Activated CD4-positive, alpha-beta T cell treated with anti-CD3 and anti-CD28 coated beads for 4 hours (primary cell): ENCODE measurements around the gene VPS8.
A peak's percentile ranks its signal among the peaks of the same experiment; 100 is the strongest.

Source experiments
- DNase-seq, 2 donors: peaks; one replicate each; pipeline ENCODE4 v3.0.0-alpha.2; 2020

VPS8 gene

DNA sequence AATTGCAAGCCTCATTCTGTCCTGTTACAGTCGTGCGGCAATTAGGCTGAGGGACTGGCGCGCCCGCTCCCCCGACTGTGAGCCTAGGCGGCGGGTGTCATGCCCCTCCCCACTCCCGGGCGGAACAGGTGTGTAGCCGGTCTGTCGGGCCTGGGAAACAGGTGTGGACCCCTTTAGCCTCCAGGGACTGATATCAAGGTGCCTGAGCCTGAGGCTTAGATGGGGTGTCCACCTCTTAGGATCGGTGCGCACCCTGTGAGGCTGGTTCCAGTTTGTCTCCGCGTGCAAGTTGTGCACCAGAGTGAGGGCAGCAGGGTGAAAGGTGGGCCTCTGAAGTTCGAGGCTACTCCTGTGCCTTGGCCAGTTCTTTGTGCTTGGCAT lies 686 bp downstream of the VPS8 start:
- peak; percentile 17 to 27 for DNase-seq

DNA sequence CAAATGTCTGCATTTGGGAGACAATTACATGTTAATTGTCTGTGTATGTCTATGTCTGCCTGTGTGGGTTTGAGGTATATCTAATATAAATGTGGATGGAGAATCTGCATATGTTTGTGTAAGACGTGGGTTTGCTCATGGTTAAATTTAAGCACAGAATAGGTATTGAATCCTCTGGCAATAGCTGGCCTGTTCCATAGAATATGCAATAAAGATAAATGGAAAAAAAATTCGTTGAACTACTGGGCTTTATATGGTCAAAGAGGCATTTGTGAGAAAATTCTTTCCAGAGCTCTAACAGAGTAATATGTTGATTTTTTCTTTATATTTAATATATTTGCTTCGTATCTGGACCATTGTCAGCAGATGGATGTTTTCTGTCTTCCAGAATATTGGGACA lies 1.4 kb downstream of the VPS8 start:
- no peak for DNase-seq

DNA sequence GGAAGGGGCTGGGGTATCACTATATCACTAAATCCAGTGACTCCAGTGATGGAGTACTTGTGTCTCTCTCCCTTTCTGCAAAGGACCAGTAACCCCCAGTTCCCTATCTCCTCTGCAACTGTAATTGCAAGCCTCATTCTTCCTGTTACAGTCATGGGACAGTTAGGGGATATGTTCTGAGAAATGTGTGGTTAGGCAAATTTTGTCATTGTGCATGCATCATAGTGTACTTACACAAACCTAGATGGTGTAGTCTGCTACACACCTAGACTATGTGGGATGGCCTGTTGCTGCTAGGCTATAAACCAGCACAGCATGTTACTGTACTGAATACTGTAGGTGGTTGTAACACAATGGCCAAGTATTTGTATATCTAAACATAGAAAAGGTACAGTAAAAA lies 2.2 kb downstream of the VPS8 start:
- no peak for DNase-seq

DNA sequence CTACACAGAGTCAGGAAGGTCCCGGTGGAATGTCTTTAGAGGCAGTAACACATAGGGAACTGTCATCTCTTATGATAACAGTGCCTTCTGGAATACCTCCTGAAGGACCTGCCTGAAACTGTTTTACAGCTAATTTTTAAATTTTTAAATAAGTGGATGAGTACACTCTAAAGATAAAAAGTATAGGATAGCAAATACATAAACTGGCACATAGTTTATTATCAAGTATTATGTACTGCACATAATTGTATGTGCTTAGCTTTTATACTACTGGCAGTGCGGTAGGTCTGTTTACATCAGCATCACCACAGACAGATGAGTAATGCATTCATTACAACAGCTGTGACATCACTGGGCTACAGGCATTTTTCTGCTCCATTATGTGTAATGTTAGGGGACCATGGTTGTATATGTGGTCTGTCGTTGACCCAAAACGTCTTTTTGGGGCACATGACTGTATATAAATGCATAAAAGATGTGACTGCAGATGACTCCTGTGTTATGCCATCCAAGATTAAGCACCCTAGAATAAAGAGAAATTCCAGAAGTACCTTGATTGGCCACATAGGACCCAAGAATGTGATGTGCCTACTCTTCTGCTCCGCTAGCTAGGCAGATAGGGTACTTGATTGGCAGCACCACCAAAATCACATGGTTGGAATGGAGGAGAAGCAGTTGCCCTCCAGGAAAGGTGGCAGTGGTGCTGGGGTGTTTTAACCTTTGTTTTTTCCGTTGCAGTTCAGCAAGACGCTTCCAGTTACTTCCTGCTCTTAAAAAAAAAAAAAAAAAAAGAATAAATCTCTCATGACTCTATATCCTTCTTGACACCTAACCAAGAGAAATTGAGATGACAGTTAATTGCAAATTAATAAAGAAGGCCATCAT lies 3.3 kb downstream of the VPS8 start:
- peak; percentile 12 to 13 for DNase-seq

GRCh38 chr3:184816614-184817013 lies 4.6 kb downstream of the VPS8 start:
- DNase-seq, result no peak

DNA sequence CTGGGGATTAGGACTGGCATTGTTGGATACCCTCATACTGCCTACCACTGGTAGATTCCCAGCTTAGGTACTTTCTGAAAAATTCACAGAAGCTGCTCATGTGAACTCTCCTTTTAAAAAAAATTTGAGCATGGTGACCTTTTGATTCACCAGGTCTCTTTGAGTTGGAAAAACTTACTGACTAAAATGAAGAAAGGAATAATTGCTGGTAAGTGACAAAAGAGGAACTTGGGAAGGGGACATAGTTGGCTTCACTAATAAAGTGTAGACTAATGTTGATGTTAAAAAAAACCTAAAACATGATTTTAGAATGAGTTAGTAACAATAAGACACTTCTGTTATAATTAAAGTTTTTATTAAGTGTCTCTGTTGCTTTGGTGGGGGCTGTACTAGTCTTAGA lies 8.6 kb downstream of the VPS8 start:
- DNase-seq, result no peak

DNA sequence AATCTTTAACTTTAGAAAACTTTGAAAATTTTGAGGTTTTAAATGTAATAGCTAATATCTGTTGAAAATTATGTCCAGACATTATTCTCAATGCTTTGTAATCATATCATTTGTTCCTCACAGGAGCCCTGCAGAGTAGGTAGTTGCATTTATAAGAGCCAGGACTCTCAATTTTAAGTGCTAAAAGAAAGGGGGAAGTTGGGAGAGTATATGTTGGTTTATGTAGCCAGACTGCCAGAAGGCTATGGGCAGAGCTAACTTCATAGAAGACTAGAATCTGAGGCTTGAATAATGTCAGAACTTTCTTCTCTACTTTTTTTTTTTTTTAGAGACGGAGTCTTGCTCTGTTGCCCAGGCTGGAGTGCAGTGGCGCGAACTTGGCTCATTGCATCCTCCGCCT lies 9.1 kb downstream of the VPS8 start:
- no peak for DNase-seq

DNA sequence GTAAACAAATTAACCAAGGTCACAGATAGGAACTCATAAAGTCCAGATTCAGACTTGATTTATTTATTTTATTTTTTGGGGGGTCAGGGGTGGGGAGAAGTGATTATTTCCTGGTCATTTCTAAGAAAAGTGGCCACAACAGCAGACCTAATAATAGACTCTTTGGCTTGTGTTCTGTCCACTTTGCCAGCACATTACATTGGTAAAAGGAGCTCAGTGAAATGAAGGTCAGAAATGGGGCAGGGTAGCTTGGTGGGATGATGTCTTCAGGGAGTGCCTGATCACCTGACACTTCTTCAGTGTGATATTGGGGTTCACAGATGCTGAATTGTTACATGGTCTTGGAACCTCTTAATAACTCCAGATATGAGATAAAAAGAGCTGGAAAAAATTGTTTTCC lies 10.1 kb downstream of the VPS8 start:
- no peak for DNase-seq

- no peak for DNase-seq
These were observed 10.7 kb downstream of the VPS8 start for GRCh38 chr3:184822654-184823053.

GRCh38 chr3:184823990-184824389 lies 12.0 kb downstream of the VPS8 start:
- DNase-seq, result no peak

- no peak for DNase-seq
These were observed 13.3 kb downstream of the VPS8 start for GRCh38 chr3:184825121-184825820.

DNA sequence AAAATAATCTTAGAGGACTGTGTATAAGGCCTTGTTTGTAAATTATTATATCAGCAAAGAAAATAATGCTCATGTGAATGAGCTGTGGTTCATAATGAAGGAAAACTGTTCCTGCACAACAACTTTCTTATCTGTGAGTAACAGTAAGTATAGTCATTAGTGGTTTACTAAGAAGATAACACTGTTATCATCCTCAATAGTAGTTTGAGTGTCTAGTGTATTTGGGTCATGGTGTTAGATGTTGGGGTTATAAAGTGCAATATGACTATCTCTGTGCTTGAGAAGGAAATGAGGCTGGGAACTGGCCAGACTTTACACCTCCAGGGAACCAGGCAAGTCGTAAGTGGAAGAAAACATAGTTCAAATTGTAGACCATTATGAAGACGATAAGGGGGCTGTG lies 15.6 kb downstream of the VPS8 start:
- DNase-seq, result no peak

DNA sequence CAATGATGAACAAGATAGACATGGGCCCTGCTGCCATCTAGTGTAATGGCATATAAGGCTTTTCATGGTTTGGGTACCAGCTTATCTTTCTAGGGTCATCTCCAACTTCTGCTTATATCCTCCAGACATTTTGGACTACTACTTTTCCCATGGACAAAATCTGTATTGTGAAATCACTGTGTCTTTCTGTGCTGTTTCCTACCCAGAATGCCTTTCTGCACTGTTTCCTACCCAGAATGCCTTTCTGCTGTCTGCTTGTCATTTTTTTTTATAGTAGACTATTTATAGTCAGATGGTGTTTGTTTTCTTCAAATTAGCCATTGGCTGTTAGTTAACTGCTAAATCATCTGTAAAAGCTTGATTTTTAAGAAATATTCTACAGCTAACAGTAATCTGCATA lies 20.1 kb downstream of the VPS8 start:
- DNase-seq, result no peak

GRCh38 chr3:184832903-184833302 lies 20.9 kb downstream of the VPS8 start:
- DNase-seq, result no peak

DNA sequence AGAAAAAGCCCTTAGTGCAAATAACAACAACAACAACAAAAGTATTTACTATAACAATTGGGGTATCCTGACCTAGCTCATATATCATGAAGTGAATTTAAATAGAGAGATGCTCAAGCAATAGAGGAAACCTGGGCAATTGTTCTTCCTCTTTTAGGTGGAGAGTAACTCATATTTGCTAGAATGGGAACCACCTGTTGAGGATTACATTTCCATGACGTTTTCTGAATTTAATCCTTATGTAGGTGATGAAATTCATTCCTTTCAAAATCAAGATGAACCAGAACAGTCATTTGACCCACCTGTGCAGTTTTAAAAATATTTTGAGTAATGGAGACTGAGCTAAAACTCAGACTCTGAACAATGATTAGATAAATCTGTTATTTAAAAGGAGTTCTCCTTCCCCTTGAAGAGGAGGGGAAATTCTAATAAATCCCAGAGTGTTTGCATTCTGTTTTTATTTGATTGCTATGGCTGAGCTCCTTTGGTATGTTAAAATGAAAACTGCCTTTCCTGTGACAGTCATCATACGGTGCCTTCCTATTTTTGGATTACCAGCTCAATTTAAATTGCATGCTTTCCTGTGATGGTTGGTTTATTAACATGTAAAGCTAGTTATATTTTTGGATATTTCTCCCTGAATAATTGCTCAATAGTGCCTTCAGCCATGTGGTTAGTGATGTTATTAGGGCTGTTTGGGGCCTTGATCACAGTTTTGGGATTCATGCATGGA lies 24.3 kb downstream of the VPS8 start:
- no peak for DNase-seq

DNA sequence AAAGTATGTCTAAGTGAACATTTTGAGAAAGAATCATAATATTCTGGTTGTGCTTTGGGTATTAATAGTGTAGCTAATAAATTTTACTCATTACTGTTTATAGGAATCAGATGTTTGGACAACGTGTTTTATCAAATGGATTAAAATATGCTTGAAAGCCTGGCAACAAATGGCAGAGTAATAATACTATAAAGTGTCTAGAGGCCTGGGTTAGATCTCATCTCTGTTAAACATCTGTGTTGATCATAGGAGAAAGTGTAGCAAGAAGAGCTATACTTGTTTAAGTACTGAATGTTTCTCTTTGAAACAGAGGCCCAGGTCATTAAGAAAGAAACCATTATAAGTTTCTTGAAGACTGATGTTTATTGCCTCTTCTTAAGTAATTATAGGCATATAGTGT lies 30.5 kb downstream of the VPS8 start:
- no peak for DNase-seq

DNA sequence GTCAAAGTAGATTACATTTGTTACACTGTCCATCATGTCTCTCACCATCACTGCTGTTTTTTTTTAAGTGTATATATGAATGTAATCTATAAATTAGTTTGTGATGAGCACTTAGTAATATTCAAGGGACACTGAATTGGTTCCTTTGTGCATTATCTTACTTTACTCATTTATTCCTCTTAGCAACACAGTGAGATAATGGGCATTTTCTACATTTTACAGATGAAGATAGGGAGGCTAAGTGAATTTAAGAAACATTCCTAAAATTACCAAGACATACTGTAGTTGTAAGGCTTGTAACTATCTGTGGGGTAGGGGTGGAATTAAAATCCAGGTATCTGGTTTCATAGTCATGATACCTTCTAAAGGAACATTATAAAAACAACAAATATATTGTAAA lies 33.9 kb downstream of the VPS8 start:
- no peak for DNase-seq

DNA sequence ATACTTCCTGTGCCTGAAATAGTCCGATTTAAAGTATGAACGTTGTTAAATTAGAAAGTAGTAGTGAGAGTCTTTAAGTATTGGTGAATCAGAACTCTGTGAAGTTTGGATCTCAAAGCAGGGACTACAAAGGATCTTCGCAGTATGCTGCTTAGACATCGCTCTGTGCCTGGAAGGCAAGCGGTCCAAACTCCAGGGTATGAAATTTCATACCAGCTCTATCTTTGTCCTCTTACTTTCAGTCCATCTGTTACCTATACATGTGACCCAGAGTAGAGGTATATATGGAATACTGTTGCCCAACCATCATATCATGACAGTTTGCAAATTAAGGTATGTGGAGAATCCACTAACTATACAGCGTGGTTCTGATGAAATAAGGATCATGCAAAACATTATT lies 34.5 kb downstream of the VPS8 start:
- no peak for DNase-seq

DNA sequence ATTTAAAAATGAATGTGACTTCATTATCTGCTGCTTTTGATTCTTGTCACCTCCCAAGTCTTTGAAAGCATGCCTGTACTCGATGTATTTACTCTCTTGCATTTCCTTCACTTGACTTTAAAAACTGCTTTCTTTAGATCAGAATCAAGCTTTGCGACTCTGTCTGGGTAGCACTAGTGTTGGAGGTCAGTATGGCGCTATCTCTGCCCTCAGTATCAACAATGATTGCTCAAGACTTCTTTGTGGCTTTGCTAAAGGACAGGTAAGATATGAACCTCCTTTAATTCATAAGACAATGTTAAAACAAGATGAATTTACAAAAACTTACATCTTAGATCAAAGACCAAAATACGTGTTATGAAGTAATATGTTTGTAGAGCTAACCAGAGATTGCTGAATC lies 37.0 kb downstream of the VPS8 start:
- DNase-seq, result no peak

- no peak for DNase-seq
These were observed 38.2 kb downstream of the VPS8 start for GRCh38 chr3:184850201-184850600.

GRCh38 chr3:184857099-184857498 lies 45.1 kb downstream of the VPS8 start:
- DNase-seq, result no peak

DNA sequence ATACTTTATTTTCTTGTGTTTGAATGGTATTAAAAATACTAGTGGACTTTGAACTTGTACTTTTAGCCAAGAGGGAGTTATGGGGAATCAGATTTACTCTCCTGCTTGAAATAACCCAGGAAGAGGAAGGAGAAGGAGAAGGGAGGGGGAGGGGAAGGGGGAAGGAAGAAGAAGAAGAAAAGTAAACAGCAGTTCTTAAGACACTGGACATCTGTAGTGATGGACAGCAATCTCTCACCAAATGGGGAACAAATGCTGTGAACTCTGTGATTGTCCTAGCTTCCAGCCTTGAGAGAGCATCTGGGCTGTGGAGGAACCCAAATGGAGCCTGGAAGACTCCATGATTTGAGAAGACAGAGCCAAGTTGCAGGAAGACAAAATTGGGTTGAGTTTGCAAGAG lies 52.0 kb downstream of the VPS8 start:
- DNase-seq, result no peak

DNA sequence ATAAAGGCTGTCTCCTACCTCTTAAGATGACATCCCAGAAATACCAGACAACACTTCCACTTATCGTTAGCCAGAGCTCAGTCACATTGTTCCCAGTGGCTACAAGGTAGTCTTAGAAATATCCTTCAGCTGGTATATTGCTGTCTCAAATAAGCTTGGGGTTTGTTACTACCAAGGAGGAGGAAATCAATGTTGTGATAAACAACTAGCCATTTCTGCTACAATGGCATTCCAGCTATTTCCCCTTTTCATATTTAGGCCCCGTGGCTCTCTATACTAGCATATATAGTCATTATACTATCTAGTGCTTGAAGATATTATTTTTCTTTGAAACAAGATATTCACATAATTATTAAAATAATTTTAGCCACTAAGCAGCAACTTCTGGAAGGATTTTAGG lies 56.5 kb downstream of the VPS8 start:
- no peak for DNase-seq

DNA sequence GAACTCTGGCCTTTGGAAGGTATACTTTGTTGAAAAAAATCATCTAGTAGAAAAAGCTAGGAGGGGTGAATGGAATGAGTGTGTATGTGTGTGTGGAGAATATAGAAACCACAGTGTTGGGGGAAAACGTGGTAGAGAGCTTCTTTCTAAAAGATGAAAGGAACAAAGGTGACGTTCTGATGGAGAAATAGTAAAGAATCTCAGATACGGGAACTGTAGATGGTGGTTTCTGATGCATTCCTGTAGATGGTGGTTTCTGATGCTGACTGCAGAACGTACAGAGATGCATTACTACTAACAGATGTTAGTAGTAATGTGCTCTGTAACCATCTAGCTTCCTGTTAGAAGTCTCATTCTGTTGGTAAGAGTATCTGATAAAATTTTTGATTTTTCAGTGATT lies 60.2 kb downstream of the VPS8 start:
- no peak for DNase-seq
